ENCODE data around the gene YPEL1. TPM values are rescaled to one million over a fixed set of nuclear protein-coding genes. Genes with fewer than 3 reads are reported as not detected.

The YPEL1 gene
- total RNA-seq, 1 donor from 2014 or later: 11.5 TPM

GRCh38 chr22:21686634-21687393 is 48.8 kb downstream of the YPEL1 start:
- Mint-ChIP-seq H3K4me1 (ENCODE audit: unreplicated experiment) (no peaks in the 10 kb centered on the region), H3K27me3 (ENCODE audit: unreplicated experiment) (peaks cover 11% of the 10 kb centered on the region), H3K27ac (ENCODE audit: unreplicated experiment) (no peak overlapping the region), H3K9me3 (ENCODE audit: unreplicated experiment) (no peaks in the 10 kb centered on the region), H3K36me3 (ENCODE audit: low read depth, unreplicated experiment) (peaks cover 25% of the 10 kb centered on the region), H3K4me3 (ENCODE audit: unreplicated experiment) (no peak overlapping the region)
- no peak for DNase-seq (ENCODE audit: low spot score)
- TF ChIP-seq CTCF (IDR thresholded peaks at IDR 0.05; ENCODE audit: unreplicated experiment): no peak

GRCh38 chr22:21686193-21686608 is 49.4 kb downstream of the YPEL1 start:
- Mint-ChIP-seq H3K4me3 (ENCODE audit: unreplicated experiment) (no peak overlapping the region), H3K4me1 (ENCODE audit: unreplicated experiment) (no peaks in the 10 kb centered on the region), H3K27me3 (ENCODE audit: unreplicated experiment) (peaks cover 11% of the 10 kb centered on the region), H3K9me3 (ENCODE audit: unreplicated experiment) (no peaks in the 10 kb centered on the region), H3K36me3 (ENCODE audit: low read depth, unreplicated experiment) (peaks cover 24% of the 10 kb centered on the region), H3K27ac (ENCODE audit: unreplicated experiment) (no peak overlapping the region)
- no peak for TF ChIP-seq CTCF (IDR thresholded peaks at IDR 0.05; ENCODE audit: unreplicated experiment)
- no peak for DNase-seq (ENCODE audit: low spot score)

DNA sequence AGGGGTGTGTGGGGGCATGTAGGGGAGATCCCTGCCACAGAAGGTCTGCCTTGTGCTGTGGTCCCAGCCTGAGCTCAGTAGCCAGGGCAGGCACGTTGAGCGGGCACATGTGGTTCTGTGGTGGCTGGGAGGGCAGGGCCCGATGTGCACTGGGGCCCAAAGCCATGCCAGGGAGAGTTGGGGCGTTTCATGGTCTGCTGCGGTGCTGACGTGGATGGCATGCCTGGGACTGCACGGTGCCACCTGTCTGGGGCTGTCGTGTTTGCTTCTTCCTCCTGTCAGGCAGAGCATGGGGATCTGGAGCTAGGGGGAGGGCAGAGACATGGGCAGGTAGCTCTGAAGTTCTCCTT is 50.5 kb downstream of the YPEL1 start:
- peaks cover 9% of the 10 kb centered on the region for H3K27me3 Mint-ChIP-seq (ENCODE audit: unreplicated experiment)
- peaks cover 18% of the 10 kb centered on the region for H3K36me3 Mint-ChIP-seq (ENCODE audit: low read depth, unreplicated experiment)
- DNase-seq (ENCODE audit: low spot score): no peak
- H3K4me3 Mint-ChIP-seq (ENCODE audit: unreplicated experiment): no peak overlapping the region
- no peaks in the 10 kb centered on the region for H3K9me3 Mint-ChIP-seq (ENCODE audit: unreplicated experiment)
- no peaks in the 10 kb centered on the region for H3K4me1 Mint-ChIP-seq (ENCODE audit: unreplicated experiment)
- no peak for TF ChIP-seq CTCF (IDR thresholded peaks at IDR 0.05; ENCODE audit: unreplicated experiment)
- H3K27ac Mint-ChIP-seq (ENCODE audit: unreplicated experiment): no peak overlapping the region

DNA sequence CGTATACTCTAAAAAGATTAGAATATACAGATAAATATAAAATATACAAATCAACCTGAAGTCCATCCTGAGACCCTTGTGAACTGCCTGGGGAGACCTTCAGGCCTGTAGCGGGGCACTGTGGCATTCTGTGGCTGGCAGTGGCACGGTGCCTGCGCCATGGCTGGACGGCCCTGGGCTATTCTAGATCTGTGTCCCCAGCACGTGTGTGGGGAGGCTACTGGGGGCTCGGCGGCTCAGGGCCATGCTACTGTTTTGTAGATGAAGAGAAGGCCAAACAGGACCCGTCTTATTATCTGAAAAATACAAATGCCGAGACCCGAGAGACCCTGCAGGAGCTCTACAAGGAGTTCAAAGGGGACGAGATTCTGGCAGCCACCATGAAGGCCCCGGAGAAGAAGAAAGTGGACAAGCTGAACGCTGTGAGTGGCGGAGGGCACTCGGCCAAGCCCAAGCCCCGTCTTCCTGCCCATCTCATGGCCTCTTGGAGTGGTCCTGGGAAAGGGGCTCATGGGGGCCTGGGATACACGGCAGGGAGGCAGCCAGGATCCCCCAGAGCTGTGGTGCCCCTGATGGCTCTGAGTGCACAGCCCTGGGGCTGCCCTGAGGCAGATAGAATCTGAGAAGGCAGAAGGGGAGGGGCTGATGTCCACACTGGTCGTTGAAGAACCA is 51.0 kb downstream of the YPEL1 start:
- no peak for DNase-seq (ENCODE audit: low spot score)
- H3K27me3 Mint-ChIP-seq (ENCODE audit: unreplicated experiment): peaks cover 9% of the 10 kb centered on the region
- no peak overlapping the region for H3K27ac Mint-ChIP-seq (ENCODE audit: unreplicated experiment)
- H3K4me3 Mint-ChIP-seq (ENCODE audit: unreplicated experiment): no peak overlapping the region
- TF ChIP-seq CTCF (IDR thresholded peaks at IDR 0.05; ENCODE audit: unreplicated experiment): no peak
- H3K9me3 Mint-ChIP-seq (ENCODE audit: unreplicated experiment): no peaks in the 10 kb centered on the region
- H3K4me1 Mint-ChIP-seq (ENCODE audit: unreplicated experiment): no peaks in the 10 kb centered on the region
- H3K36me3 Mint-ChIP-seq (ENCODE audit: low read depth, unreplicated experiment): peaks cover 17% of the 10 kb centered on the region

DNA sequence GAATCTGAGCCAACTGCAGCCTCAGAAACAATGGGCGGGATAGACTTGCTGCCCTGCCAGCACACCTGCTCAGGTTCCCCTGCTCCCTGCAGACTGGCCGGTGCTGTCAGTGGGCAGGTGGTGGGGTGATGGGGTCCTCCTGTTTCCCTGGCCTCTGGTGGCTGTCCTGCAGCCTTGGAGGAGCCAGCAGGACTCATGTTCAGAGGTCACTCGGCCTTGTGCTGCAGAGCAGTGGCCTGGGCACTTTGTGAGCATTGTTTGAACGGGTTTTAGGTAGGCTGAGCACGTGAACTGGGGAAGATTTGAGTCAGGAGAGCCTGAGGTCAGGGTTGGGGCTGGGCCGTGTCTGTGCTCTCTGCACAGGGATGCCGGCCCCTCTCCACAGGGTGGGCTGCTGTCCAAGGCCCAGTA is 52.2 kb downstream of the YPEL1 start:
- H3K27me3 Mint-ChIP-seq (ENCODE audit: unreplicated experiment): peaks cover 9% of the 10 kb centered on the region
- TF ChIP-seq CTCF (IDR thresholded peaks at IDR 0.05; ENCODE audit: unreplicated experiment): no peak
- H3K4me1 Mint-ChIP-seq (ENCODE audit: unreplicated experiment): no peaks in the 10 kb centered on the region
- no peaks in the 10 kb centered on the region for H3K9me3 Mint-ChIP-seq (ENCODE audit: unreplicated experiment)
- no peak overlapping the region for H3K27ac Mint-ChIP-seq (ENCODE audit: unreplicated experiment)
- no peak for DNase-seq (ENCODE audit: low spot score)
- peaks cover 11% of the 10 kb centered on the region for H3K36me3 Mint-ChIP-seq (ENCODE audit: low read depth, unreplicated experiment)
- H3K4me3 Mint-ChIP-seq (ENCODE audit: unreplicated experiment): no peak overlapping the region
